ENCODE measurements around the gene PCBP3. TPM values are rescaled to one million over a fixed set of nuclear protein-coding genes. Genes with fewer than 3 reads are reported as not detected.

The PCBP3 gene
- total and polyA plus RNA-seq, 2 donors (not counting 3 experiments of a cell fraction or from before 2014, with no cell fraction given): 0.06 to 1.1 TPM

DNA sequence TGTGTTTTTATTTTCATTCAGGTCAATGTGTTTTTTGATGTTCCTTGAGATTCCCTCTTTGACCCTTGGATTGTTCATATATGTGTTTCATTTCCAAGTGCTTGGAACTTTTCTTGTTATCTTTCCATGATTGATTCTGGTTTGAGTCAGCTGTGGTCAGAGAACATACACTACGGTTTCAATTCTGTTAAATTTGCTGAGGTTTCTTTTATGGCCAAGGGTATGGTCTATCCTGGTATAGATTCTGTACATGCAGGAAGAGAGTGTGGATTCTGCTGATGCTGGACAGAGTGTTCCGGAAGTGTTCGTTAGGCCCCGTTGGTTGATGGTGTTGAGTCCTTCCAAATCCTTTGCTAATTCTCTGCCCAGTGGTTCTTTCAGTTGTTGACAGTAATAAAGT is 239.6 kb downstream of the PCBP3 start:
- TF ChIP-seq POLR2AphosphoS5 (IDR thresholded peaks at IDR 0.05; ENCODE audit: insufficient read depth, low read depth, low read length) (no peak), GATA2 (IDR thresholded peaks at IDR 0.05; ENCODE audit: insufficient read depth, insufficient read length, low read depth, low read length) (no peak), FOS (IDR thresholded peaks at IDR 0.05; ENCODE audit: borderline replicate concordance, insufficient read depth, low read length) (no peak), POLR2A (IDR thresholded peaks at IDR 0.05; ENCODE audit: low read depth, low read length) (no peak), CTCF (IDR thresholded peaks at IDR 0.05; ENCODE audit: extremely low read depth in 1 of 2, insufficient read depth in 1 of 2, low read depth in 1 of 2, low read length in 2 of 2) (no peak), EZH2 (IDR thresholded peaks at IDR 0.05; ENCODE audit: borderline replicate concordance, low read depth, low read length, severe bottlenecking) (no peak), JUN (IDR thresholded peaks at IDR 0.05; ENCODE audit: borderline replicate concordance, insufficient read depth, insufficient read length, low read depth) (no peak)
- TF ChIP-seq, protein P1, sequence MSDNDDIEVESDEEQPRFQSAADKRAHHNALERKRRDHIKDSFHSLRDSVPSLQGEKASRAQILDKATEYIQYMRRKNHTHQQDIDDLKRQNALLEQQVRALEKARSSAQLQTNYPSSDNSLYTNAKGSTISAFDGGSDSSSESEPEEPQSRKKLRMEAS (IDR thresholded peaks at IDR 0.05; ENCODE audit: insufficient read depth, insufficient read length): no peak
- no peak for DNase-seq (ENCODE audit: low read depth, low spot score)
- Histone ChIP-seq H4K20me1 (replicated peaks; ENCODE audit: control insufficient read depth, extremely low read depth, insufficient read depth, low read length) (no peaks in the 10 kb centered on the region), H3K4me1 (ENCODE audit: control insufficient read depth, extremely low read depth, insufficient read depth, low read length) (no peaks in the 10 kb centered on the region), H3K9me1 (replicated peaks; ENCODE audit: control insufficient read depth, extremely low read depth, insufficient read depth, low read length) (no peaks in the 10 kb centered on the region), H3K36me3 (ENCODE audit: control insufficient read depth in 2 of 2, extremely low read depth in 1 of 2, insufficient read depth in 2 of 2, low read length in 2 of 2) (no peaks in the 10 kb centered on the region), H3K27me3 (ENCODE audit: control insufficient read depth in 2 of 2, insufficient read depth in 2 of 2, low read length in 2 of 2) (no peaks in the 10 kb centered on the region), H3K9ac (replicated peaks; ENCODE audit: extremely low read depth, insufficient read depth, low read length) (no peak overlapping the region), H3K79me2 (ENCODE audit: control insufficient read depth, insufficient read depth, low read length) (no peaks in the 10 kb centered on the region), H2AFZ (ENCODE audit: low read depth, low read length) (no peak overlapping the region), H3K4me3 (replicated peaks in 1 of 3; ENCODE audit: insufficient read depth in 1 of 3, low read depth in 1 of 3, low read length in 3 of 3) (no peak overlapping the region), H3K27ac (ENCODE audit: insufficient read depth, low read depth, low read length) (no peak overlapping the region), H3K9me3 (replicated peaks; ENCODE audit: control insufficient read depth, insufficient read depth, low read length) (no peaks in the 10 kb centered on the region), H3K4me2 (ENCODE audit: insufficient read depth, low read length) (no peak overlapping the region)
- CTCF ChIA-PET: no interaction called here
- no TSS peak for BruUV-seq (replicated peaks)
- FAIRE-seq: no peak
- dilution Hi-C loops (cut with MboI; ENCODE audit: extremely low pct_ligation_motif_present, low sequenced_read_pairs): no loop called here
- intact Hi-C loops (cut with micrococcal nuclease): no loop called here
- POLR2A ChIA-PET: no interaction called here

Measured in endothelial cell of umbilical vein (primary cell).